ENCODE data around the gene ATP13A2.
A peak's percentile ranks its signal among the peaks of the same experiment; 100 is the strongest.
"Not testable (repeated sequence)": the region's sequence is repeated elsewhere in the genome, so short reads cannot be mapped to it uniquely, and the experiment has no call there.

ATP13A2 gene

DNA sequence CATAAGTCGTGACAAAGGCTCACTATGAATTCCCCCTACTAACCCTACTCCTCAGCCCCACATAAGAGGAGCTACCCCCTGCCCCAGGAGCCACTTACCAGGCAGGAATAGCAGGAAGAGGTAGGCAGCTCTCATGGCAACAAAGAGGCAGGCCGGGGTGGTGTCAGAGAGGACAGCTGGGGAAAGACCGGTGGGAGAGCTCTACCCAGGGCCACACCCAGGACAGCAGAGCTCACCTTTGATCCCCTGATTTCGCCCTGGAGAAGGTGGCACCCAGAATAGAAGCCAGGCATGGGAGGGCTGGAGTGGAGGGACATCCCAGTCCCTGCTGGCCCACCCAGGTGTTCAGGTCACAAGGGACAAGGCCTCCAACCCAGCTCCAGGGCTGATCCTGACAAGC, 33.6 kb downstream of the ATP13A2 start:
- DNase-seq: no peak

DNA sequence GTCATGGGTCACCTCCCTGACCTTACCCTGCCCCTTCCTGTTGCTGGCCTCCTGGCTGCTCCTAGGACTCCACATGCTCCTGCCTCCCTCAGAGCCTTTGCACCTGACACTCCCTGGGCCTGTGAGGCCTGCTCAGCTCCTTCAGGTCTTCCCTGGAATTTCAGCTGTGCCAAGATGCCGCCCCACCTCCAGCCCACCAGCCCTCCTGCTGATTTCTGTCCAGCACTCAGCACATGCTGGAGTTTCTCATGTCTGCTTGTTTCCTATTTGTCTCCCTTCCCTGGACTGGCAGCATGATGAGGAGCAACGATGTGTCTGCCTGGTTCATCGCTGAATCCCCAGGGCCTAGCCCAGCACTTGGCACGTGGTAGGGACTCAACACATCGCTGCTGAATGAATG, 34.4 kb downstream of the ATP13A2 start:
- no peak for DNase-seq

DNA sequence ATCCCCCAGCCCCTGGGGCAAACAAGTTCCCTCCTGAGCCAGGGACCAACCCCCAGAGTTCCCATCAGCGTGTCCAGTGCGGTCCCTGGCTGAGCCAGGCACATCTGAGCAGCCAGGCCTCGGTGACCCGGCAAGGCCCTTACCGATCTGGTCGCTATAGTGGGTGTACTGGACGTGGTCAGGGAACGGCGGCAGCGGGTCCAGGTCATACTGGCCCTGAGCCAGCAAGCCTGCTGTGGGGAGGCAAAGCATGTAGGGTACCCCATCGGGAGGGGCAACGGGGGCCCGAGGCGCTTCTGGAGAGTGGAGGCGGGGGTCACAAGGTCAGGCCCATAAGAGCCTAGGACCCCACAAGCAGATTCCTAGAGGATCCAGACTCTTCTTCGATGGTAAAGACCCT, 34.8 kb downstream of the ATP13A2 start:
- no peak for DNase-seq

- DNase-seq: no peak
Observed at GRCh38 chr1:16975838-16976237, 35.9 kb downstream of the ATP13A2 start.

DNA sequence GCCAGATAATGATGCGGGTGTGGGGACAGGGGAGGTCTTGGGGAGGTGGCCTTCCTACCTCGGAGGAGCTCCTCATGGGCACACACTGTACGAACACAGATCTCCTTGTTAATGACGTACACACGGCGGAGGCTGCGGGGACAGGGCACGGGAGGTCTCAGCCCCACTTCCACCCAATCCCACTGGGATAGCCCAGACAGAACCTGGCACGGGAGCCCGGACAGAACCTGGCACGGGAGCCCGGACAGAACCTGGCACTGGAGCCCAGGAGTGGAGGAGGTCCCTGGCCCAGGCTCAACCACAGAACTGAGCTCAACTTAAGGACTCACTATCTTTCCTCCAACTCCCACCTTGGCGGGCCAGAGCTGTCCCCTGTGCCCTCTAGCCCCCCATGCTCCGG, 36.5 kb downstream of the ATP13A2 start:
- no peak for DNase-seq

GRCh38 chr1:16973215-16973614, 38.5 kb downstream of the ATP13A2 start:
- no peak for DNase-seq

- DNase-seq: no peak
Observed at GRCh38 chr1:16972189-16972895, 39.4 kb downstream of the ATP13A2 start.

- peak; percentile 56 for DNase-seq
Observed at GRCh38 chr1:16971341-16972188, 40.2 kb downstream of the ATP13A2 start.

- no peak for DNase-seq
Observed at GRCh38 chr1:16970132-16970910, 41.4 kb downstream of the ATP13A2 start.

GRCh38 chr1:16969651-16970050, 42.1 kb downstream of the ATP13A2 start:
- DNase-seq: no peak

GRCh38 chr1:16969057-16969611, 42.6 kb downstream of the ATP13A2 start:
- DNase-seq: no peak

- no peak for DNase-seq
Observed at GRCh38 chr1:16968372-16968771, 43.4 kb downstream of the ATP13A2 start.

- DNase-seq: no peak
Observed at GRCh38 chr1:16967962-16968361, 43.8 kb downstream of the ATP13A2 start.

- DNase-seq: no peak
Observed at GRCh38 chr1:16967095-16967575, 44.6 kb downstream of the ATP13A2 start.

DNA sequence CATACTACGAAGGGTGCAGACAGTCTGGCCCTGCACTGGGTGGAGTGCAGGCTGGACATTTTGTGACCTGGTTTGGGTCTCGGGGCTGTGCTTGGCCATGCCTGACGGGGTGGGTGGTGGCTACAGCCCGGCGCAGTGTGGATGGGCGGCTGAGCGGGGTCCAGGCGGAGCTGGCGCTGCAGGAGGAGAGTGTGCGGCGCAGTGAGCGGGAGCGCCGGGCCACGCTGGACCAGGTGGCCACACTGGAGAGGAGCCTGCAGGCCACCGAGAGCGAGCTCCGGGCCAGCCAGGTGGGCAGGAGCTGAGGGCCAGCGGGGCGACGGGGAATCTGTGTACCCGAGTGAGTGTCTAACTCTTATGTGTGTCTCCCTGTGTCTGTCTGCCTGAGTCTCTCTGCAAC, 45.4 kb downstream of the ATP13A2 start:
- no peak for DNase-seq

DNA sequence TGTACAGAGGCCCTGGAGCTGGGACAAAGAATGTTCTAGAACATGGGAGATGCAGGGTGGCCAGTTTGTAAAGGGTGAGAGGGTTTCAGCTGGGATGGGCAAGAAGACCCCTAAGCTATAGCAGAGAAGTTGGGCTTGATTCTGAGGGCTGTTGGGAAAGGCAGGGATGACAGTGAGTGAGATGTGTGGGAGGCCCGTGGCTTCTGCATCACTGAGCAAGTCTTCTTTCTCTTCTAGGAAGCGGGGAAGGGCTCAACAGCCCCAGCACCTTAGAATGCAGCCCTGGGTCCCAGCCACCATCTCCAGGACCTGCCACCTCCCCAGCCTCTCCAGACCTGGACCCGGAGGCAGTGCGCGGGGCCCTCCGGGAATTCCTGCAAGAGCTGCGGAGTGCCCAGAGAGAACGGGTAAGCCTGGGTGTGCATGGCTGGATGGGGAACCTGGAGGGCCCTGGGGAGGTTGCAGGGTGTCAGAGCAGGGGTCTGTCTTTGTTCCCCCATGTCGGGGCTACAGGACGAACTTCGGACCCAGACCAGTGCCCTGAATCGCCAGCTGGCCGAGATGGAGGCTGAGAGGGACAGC, 46.2 kb downstream of the ATP13A2 start:
- no peak for DNase-seq

DNA sequence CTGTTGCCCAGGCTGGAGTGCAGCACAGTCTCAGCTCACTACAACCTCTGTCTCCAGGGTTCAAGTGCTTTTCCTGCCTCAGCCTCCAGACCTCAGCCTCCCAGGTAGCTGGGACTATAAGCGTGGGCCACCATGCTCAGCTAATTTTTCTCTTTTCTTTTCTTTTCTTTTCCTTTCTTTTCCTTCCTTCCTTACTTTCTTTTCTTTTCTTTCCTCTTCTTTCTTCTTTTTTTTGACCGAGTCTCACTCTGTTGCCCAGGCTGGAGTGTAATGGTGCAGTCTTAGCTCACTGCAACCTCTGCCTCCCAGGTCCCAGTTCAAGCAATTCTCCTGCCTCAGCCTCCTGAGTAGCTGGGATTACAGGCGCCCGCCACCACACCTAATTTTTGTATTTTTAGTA, 47.6 kb downstream of the ATP13A2 start:
- not testable (repeated sequence) for DNase-seq

DNA sequence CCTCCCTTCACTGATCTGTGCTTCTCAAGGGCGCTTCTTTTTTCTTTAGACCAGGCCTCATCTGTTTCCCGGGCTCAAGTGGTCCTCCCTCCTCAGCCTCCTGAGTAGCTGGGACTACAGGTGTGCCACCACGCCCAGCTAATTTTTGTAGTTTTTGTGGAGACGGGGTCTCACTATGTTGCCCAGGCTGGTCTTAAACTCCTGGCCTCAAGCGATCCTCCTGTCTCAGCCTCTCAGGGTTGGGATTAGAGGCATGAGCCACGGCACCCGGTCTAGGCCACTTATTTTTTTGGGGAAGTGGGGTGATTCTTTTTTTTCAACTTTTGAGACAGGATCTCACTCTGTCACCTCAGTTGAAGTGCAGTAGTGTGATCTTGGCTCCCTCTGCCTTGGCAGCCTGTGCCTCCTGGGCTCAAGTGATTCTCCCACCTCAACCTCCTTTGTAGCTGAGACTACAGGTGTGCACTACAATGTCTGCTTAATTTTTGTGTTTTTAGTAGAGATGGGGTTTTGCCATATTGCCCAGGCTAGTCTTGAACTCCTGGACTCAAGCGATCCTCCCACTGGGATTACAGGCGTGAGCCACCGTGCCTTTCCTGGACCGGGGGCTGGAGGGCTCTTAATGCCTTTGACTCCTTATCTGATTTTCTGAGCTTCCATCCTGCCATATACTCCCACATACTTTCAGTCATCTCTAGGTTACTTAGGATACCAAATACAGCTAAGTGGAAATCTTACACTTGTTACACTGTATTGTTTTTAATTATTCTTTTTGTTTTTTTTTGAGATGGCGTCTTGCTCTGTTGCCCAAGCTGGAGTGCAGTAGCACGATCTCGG, 50.2 kb downstream of the ATP13A2 start:
- DNase-seq: no peak

- peak; percentile 47 for DNase-seq
Observed at GRCh38 chr1:16960560-16961296, 51.0 kb downstream of the ATP13A2 start.

DNA sequence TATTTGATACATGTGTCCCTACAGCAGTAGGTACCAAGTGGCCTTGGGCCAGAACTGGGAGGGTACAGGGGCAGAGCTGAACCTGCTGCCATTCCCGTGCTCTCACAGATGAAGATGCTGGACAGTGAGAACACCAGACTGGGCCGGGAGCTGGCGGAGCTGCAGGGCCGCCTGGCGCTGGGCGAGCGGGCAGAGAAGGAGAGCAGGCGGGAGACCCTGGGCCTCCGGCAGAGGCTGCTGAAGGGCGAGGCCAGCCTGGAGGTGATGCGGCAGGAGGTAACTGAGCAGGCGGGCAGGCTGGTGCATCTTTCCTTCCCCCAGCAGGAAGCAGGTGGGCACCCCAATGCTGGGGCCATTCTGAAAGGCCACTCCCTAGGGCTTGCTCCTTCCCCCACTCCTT, 53.3 kb downstream of the ATP13A2 start:
- no peak for DNase-seq

DNA sequence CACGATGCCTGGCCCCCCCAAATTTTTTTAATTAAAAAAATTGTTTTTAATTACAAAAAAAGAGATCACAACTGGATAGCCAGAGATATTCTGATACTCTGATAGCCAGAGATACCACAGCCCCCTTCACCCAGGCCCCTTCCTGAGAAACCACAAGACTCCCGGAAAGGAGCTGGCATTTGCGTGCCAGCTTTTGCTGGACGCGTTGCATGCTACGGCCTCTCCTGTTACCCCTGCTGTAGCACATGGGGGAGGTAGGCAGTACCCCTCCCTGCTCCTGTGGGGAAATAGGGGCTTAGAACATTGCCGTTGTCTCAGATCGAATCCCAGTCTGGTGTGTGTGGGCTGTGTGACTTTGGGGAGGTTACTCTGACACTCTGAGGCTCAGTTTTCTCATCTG, 54.0 kb downstream of the ATP13A2 start:
- DNase-seq: no peak

Measured in DMS 273 treated with DMSO at 0.1 percent for 48 hours (cell line).